AG09309 (cell line): ENCODE data around the gene MAD1L1.

ENCODE experiments used
- DNase-seq: peaks from one replicate; pipeline ENCODE4 v3.0.0-alpha.2; 2010; ENCODE audit warnings: low read depth
- H3K4me3 ChIP-seq: 2 replicates; pipeline ENCODE4 v1.5.1; 2011; ENCODE audit warnings: mild to moderate bottlenecking, low read depth, low read length, moderate library complexity; ENCODE audit not compliant: control insufficient read depth
- TF ChIP-seq, protein P1 (sequence below): IDR thresholded peaks from 2 replicates; pipeline ENCODE4 v1.5.1; 2011; ENCODE audit warnings: mild to moderate bottlenecking, low read depth, low read length, inconsistent platforms; ENCODE audit not compliant: insufficient read depth, control insufficient read depth; ENCODE audit errors: missing control alignments

MAD1L1 gene

DNA sequence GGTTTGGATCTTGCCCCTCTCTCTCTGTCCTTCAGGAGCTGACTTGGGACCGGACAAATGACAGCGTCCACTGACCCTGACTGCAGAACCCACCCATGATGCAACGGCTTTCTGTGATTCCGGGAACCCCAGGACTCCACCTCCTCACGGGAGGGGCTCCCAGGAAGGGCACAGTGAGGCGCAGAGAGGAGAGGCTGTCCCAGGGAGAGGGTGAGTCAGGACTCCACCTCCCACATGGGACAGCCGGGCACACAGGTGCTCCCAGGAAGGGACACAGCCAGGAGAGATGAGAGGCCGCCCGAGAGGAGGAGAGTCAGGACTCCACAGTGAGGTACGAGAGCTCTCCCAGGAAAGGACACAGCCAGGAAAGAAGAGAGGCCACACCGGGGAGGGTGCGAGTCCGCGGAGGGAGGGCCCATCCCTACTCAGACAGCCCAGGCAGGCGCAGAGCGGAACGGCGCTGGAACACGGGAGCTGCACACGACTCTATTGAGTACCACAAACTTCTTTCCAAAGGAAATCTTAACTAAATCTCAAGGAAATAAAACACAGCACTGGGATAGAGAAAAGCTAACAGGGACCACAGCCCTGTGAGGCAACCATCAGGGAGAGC lies 162.5 kb downstream of the MAD1L1 start:
- TF ChIP-seq, protein P1, sequence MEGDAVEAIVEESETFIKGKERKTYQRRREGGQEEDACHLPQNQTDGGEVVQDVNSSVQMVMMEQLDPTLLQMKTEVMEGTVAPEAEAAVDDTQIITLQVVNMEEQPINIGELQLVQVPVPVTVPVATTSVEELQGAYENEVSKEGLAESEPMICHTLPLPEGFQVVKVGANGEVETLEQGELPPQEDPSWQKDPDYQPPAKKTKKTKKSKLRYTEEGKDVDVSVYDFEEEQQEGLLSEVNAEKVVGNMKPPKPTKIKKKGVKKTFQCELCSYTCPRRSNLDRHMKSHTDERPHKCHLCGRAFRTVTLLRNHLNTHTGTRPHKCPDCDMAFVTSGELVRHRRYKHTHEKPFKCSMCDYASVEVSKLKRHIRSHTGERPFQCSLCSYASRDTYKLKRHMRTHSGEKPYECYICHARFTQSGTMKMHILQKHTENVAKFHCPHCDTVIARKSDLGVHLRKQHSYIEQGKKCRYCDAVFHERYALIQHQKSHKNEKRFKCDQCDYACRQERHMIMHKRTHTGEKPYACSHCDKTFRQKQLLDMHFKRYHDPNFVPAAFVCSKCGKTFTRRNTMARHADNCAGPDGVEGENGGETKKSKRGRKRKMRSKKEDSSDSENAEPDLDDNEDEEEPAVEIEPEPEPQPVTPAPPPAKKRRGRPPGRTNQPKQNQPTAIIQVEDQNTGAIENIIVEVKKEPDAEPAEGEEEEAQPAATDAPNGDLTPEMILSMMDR: no peak
- DNase-seq: no peak

DNA sequence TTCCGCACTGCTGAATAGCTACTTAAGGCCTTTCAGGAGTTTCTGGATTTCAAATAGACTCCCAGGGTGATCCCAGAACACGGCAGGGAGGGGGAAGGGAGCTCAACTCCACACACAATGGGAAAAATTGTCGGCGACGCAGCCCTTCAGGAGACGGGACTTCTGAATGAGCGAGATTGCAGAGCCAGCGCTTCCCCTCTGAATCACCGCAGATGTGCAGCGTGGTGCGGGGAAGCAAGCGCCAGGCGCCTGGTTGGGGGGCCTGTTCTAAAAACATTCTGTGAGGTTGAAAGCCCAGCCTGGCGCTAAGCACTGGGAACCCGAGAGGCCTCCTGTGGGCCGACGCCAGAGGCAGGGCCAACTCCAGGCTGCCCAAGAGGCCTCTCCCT lies 163.3 kb downstream of the MAD1L1 start:
- TF ChIP-seq, protein P1: no peak
- H3K4me3 ChIP-seq: no peak overlapping the region
- DNase-seq: no peak

More for the DNA sequence above, 162.5 kb downstream of the MAD1L1 start:
- no peak overlapping the region for H3K4me3 ChIP-seq

DNA sequence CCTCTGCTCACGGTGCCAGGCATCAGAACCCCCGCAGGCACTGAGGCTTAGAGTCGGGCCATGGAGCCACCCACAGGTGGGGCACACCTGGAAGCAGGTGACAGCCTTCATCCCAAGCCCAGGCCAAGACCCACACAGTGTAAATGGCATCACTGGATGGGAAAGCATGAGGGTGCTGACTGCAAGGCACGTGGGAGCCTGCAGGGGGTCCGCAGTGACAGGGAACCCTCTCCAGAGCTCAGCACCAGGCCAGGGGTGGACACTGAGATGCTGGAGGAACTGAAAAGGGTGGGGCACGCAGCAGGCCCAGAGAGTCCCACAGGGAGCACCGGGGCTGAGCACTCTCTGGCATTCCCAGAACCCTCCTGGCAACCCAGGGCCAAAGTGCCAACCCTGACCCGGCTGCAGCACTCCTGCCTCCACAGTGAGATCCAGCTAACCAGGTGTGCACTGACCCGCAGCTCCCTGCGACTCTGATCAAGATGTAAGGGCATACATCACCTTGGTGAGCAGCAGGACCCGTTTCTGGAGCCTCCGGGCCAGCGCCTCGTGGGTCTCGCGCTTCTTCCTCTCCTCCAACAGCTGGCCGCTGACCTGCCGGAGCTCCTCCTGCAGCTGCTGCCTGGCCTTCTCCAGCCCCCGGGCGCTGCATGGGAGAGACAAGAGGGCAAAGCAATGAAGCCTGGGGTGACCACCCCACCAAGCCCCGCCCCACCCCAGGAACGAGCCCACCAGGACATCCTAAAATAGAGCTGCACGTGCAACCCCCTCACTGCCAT lies 163.9 kb downstream of the MAD1L1 start:
- TF ChIP-seq, protein P1: no peak
- H3K4me3 ChIP-seq: no peak overlapping the region
- no peak for DNase-seq

GRCh38 chr7:2066251-2066919 lies 166.4 kb downstream of the MAD1L1 start:
- TF ChIP-seq, protein P1: no peak
- H3K4me3 ChIP-seq: no peak overlapping the region
- DNase-seq: no peak

DNA sequence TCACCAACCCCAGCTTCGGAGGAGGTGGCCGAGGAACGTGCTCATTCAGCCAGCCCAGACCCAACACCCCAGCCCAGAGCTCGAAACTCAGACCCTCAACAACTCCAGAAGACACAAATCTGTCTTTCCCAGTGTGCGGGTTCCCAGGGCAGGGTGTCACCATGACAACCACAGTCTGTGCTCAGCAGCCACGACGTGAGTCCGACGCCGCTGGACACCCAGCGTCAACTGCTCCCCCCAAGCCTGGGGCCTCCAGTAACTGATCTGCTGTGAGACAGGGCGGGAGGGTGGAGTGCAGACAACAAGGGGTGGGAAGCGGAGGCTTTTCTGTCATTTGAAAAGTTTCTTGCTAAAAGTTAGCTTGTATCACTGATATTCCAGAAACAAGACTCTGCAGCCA lies 167.2 kb downstream of the MAD1L1 start:
- DNase-seq: no peak
- TF ChIP-seq, protein P1: no peak
- no peak overlapping the region for H3K4me3 ChIP-seq

DNA sequence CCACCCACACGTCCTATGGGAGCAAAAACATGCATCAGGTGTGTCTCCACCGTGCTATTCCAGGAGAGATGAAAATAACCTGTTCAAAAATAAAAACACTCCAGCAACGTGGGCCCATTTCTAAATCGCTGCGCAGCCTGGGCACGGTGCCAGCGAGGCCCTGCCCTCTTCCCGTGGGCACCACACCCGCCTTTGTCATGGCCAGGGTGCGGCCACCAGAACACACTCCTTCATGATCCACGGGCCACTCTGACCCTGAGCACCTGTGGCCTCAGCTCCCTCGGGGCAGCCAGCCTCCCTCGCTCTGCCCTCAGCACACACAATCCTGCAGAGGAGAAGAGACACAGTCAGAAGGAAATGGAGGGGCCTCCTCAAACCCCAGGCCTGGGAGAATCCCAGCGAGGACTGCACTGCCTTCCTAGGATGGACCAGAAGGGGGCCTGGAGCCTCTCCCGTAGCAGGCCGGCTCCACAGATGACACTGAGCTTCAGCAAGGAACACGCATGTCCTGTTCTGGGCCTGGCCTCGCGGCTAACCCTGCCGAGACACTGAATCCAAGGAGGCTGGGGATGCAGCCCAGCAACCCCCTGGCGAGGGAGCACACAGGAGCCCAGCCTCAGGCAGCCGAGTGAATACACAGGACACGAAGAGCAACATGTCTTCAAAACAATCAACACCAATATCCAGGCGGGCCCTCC lies 169.0 kb downstream of the MAD1L1 start:
- DNase-seq: no peak
- TF ChIP-seq, protein P1: no peak
- H3K4me3 ChIP-seq: no peak overlapping the region
